Measurements from ENCODE around the gene B3GNT3. TPM values are rescaled to one million over a fixed set of nuclear protein-coding genes. Genes with fewer than 3 reads are reported as not detected.

Gene B3GNT3
- total and polyA plus RNA-seq, 2 of the 8 experiments (the other 6 are each of a cell fraction or from before 2014, with no cell fraction given), result 1.5 TPM

DNA sequence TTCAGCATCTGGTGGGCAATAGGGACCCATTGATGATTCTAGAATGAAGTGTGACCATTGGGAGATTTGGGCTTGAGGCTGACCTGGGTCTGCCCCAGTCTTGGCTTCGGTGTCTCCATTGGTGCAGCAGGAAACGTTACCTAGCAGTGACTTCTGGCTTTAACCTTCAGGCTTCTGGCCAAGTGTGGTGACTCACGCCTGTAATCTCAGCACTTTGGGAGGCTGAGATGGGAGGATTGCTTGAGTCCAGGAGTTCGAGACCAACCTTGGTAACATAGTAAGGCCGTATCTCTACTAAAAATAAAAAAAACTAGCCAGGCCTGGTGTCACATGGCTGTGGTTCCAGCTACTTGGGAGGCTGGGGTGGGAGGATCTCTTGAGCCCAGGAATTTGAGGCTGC, 36.4 kb upstream of the B3GNT3 start:
- POLR2A ChIA-PET (ENCODE audit: partially characterized antibody), result interaction anchor here (0.6 to 0.9 kb wide), 2 partner anchors 17 to 101 kb away, joined by 3 read pairs; partner anchors contain the start of gene RPL18A
- H3K4me2 ChIP-seq (ENCODE audit: insufficient read depth in 1 of 2, low read depth in 2 of 2, low read length in 2 of 2), result no peak overlapping the region
- no peak for FAIRE-seq
- TF ChIP-seq MAFK (IDR thresholded peaks at IDR 0.05; ENCODE audit: low read depth, low read length), result no peak

More for the DNA sequence above, 36.4 kb upstream of the B3GNT3 start:
- no peaks in the 10 kb centered on the region for H4K20me1 ChIP-seq (replicated peaks in 1 of 2; ENCODE audit: control insufficient read depth in 1 of 2, insufficient read depth in 2 of 2, low read length in 2 of 2)
- H3K79me2 ChIP-seq (ENCODE audit: control insufficient read depth in 1 of 2, insufficient read depth in 2 of 2, low read length in 2 of 2), result no peaks in the 10 kb centered on the region
- H3K79me1 ChIP-seq (ENCODE audit: low read depth, low read length), result no peaks in the 10 kb centered on the region
- no peak overlapping the region for H2BK5ac ChIP-seq (ENCODE audit: low read depth, low read length)
- no peak overlapping the region for H3K56ac ChIP-seq (replicated peaks; ENCODE audit: insufficient read length, low read depth, low read length)
- no peak overlapping the region for H2BK12ac ChIP-seq (ENCODE audit: low read depth, low read length)
- no peak for DNase-seq (ENCODE audit: low read depth in 1 of 2, low spot score in 2 of 2)
- H3K4ac ChIP-seq (replicated peaks; ENCODE audit: insufficient read length, low read depth, low read length), result no peak overlapping the region
- CTCF ChIA-PET (ENCODE audit: partially characterized antibody), result interaction anchor here (1.1 to 1.5 kb wide), 4 partner anchors 8 to 25 kb away, joined by 3 to 5 read pairs (median 4); no protein-coding TSS in a partner anchor
- H3K4me1 ChIP-seq (replicated peaks in 1 of 4; ENCODE audit: control insufficient read depth in 3 of 4, insufficient read depth in 4 of 4, low read length in 3 of 4), result peaks cover 0 to 9% (median 0%) of the 10 kb centered on the region in 4 experiments; a peak in 2 of 7 replicates
- H3K14ac ChIP-seq (ENCODE audit: insufficient read length), result no peak overlapping the region
- H3K36me3 ChIP-seq (ENCODE audit: control insufficient read depth in 2 of 4, insufficient read depth in 4 of 4, low read length in 3 of 4), result no peaks in the 10 kb centered on the region
- no peak overlapping the region for H4K91ac ChIP-seq (replicated peaks; ENCODE audit: insufficient read length, low read length)
- H3K27me3 ChIP-seq (replicated peaks in 1 of 4; ENCODE audit: control insufficient read depth in 3 of 4, extremely low read depth in 1 of 4, insufficient read depth in 3 of 4, low read length in 3 of 4), result no peaks in the 10 kb centered on the region
- WGBS, 2 experiments (ENCODE audit: extremely low coverage in 1 of 2, insufficient coverage in 1 of 2, insufficient read length in 1 of 2, insufficient replicate concordance in 2 of 2, low coverage in 1 of 2, low lambda C conversion rate in 2 of 2, missing lambda C conversion rate in 1 of 2), result 86% methylated on average over 5 of the region's 5 CpGs; no CpG with 5 or more reads in 1 of the 2 experiments
- H3K4me3 ChIP-seq (ENCODE audit: extremely low read depth in 1 of 4, insufficient read depth in 2 of 4, low read depth in 3 of 4, low read length in 4 of 4), result no peak overlapping the region
- H3K23ac ChIP-seq (ENCODE audit: insufficient read length), result no peak overlapping the region
- no peaks in the 10 kb centered on the region for H3K9me3 ChIP-seq (ENCODE audit: insufficient read depth in 2 of 2, low read depth in 1 of 2, low read length in 1 of 2)
- H2AFZ ChIP-seq (ENCODE audit: low read length), result no peak overlapping the region
- no peak overlapping the region for H3K18ac ChIP-seq (ENCODE audit: extremely low read depth, low read length)
- no peak overlapping the region for H2BK20ac ChIP-seq (ENCODE audit: low read length)
- H2BK120ac ChIP-seq (replicated peaks; ENCODE audit: low read depth, low read length), result no peak overlapping the region
- 0 out of 2 replicates have a peak overlapping the region, but pooled peaks have one; percentile 13 for H2AK5ac ChIP-seq (ENCODE audit: low read depth, low read length)
- no peaks in the 10 kb centered on the region; the same call in 1 of the 2 replicates for H3K23me2 ChIP-seq (ENCODE audit: low read depth, low read length)
- no peak overlapping the region for H3K27ac ChIP-seq (ENCODE audit: low read depth, low read length)
- H4K5ac ChIP-seq (ENCODE audit: insufficient read length, low read depth, low read length), result no peak overlapping the region
- H3K9ac ChIP-seq (replicated peaks in 1 of 4; ENCODE audit: extremely low read depth in 1 of 4, low read depth in 3 of 4, low read length in 3 of 4), result no peak overlapping the region
- no peak overlapping the region for H4K8ac ChIP-seq (ENCODE audit: extremely low read depth, insufficient read depth, low read length)
- H2BK15ac ChIP-seq (ENCODE audit: low read length), result no peak overlapping the region
